Common myeloid progenitor, CD34-positive (primary cell): ENCODE measurements around the gene CADPS.
A peak's percentile ranks its signal among the peaks of the same experiment; 100 is the strongest.

Source experiments
- CTCF ChIA-PET: fragments of 350-600 bp; sonication (Branson Sonifier 250); formaldehyde crosslinking; loops from one replicate; lab custom pipeline; 2021; ENCODE audit warnings: antibody characterized with exemption; lab: Charles Lee
- POLR2A ChIA-PET: fragments of 350-600 bp; sonication (Branson Sonifier 250); formaldehyde crosslinking; loops from one replicate; lab custom pipeline; 2021; ENCODE audit warnings: antibody characterized with exemption; lab: Charles Lee
- DNase-seq, 3 donors: peaks; one replicate each; pipeline versions ENCODE4 v3.0.0 to v3.0.0-alpha.2; 2013
- H3K27ac ChIP-seq, 2 experiments: 1 replicate in 1 of 2; 2 replicates in 1 of 2; pipeline ENCODE4 v1.7.0; 2013; ENCODE audit warnings: inconsistent platforms in 2 of 2, low read length in 2 of 2, mild to moderate bottlenecking in 2 of 2, low read depth in 1 of 2, moderate library complexity in 1 of 2; ENCODE audit not compliant: severe bottlenecking in 2 of 2, insufficient read depth in 1 of 2, poor library complexity in 1 of 2
- H3K27me3 ChIP-seq, 5 experiments: replicated peaks in 2 of 5; 1 replicate in 3 of 5; 2 replicates in 2 of 5; pipeline versions ENCODE4 v1.6.1 to v1.7.0; 2013; ENCODE audit warnings: low read length in 4 of 5, mild to moderate bottlenecking in 2 of 5, moderate library complexity in 2 of 5, inconsistent platforms in 1 of 5; ENCODE audit not compliant: insufficient read depth in 5 of 5, control insufficient read depth in 4 of 5
- H3K36me3 ChIP-seq, 4 experiments: 1 replicate in 2 of 4; 2 replicates in 2 of 4; pipeline versions ENCODE4 v1.6.1 to v1.7.0; 2013; ENCODE audit warnings: low read length in 3 of 4, control low read depth in 1 of 4, mild to moderate bottlenecking in 1 of 4; ENCODE audit not compliant: control insufficient read depth in 4 of 4, insufficient read depth in 4 of 4
- H3K4me1 ChIP-seq, 4 experiments: 1 replicate in 3 of 4; 2 replicates in 1 of 4; pipeline versions ENCODE4 v1.6.1 to v1.7.1; 2013; ENCODE audit warnings: low read length in 3 of 4, mild to moderate bottlenecking in 3 of 4, control low read depth in 1 of 4, inconsistent platforms in 1 of 4, moderate library complexity in 1 of 4; ENCODE audit not compliant: control insufficient read depth in 4 of 4, insufficient read depth in 4 of 4; ENCODE audit errors: control extremely low read depth in 1 of 4
- H3K4me3 ChIP-seq, 7 experiments: 1 replicate in 4 of 7; 2 replicates in 3 of 7; pipeline versions ENCODE4 v1.5.1 to v1.7.0; 2013; ENCODE audit warnings: mild to moderate bottlenecking in 7 of 7, low read length in 6 of 7, moderate library complexity in 6 of 7, inconsistent platforms in 2 of 7, low read depth in 2 of 7, control low read depth in 1 of 7; ENCODE audit not compliant: insufficient read depth in 4 of 7, control insufficient read depth in 1 of 7; ENCODE audit errors: extremely low read depth in 1 of 7
- H3K9me3 ChIP-seq, 5 experiments: 1 replicate in 4 of 5; 2 replicates in 1 of 5; pipeline versions ENCODE4 v1.6.1 to v1.7.1; 2013; ENCODE audit warnings: low read length in 4 of 5, mild to moderate bottlenecking in 2 of 5, inconsistent platforms in 1 of 5, low read depth in 1 of 5, moderate library complexity in 1 of 5; ENCODE audit not compliant: control insufficient read depth in 4 of 5, insufficient read depth in 2 of 5; ENCODE audit errors: control extremely low read depth in 1 of 5
- WGBS: methylation state at CpG from one replicate; pipeline ENCODE4 v1.1.5; 2013; ENCODE audit not compliant: insufficient coverage; 5-methylcytosine and 5-hydroxymethylcytosine counted together

CADPS gene

DNA sequence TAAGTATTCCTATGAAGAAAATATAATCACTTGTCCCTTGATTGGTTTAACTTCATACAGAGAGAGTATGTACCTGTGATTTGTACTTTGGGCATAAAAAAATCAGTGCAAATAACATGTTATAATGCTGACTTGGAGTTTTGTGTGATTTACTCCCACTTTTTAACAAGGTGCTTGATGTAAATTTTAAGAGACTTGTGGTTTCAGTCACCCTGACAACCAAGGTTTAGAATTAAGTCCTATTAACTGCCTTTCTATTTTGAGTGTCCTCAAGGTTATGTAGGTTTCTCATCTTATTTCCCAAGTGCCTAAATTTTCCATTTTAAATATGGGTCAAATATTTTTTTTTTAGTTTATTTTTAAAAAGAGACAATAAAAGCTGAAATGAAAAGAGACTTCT is 244.6 kb downstream of the CADPS start:
- peaks cover 0 to 31% (median 16%) of the 10 kb centered on the region in 5 experiments for H3K27me3 ChIP-seq
- no peaks in the 10 kb centered on the region for H3K9me3 ChIP-seq
- POLR2A ChIA-PET = no interaction called here
- no peaks in the 10 kb centered on the region for H3K4me1 ChIP-seq
- no peak for DNase-seq
- CTCF ChIA-PET = no interaction called here
- no peak overlapping the region for H3K4me3 ChIP-seq
- no peaks in the 10 kb centered on the region for H3K36me3 ChIP-seq
- no peak overlapping the region for H3K27ac ChIP-seq

DNA sequence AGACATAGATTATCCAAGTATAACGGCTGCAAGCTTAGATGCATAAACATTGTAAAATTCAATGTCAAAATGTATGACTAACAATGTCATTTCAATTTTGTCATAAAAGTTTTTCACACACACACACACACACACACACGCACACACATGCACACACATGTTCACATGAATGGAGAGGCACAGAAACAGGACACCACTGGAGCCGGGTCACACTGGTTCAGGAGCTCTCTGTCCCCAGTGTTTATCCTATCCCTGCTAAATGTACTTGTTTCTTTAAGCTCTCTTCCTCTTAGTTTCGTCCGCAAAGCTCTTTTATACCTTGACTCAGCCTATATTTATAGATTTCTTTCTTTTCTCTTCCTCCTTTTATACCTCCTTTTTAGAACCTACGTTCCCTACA is 249.9 kb downstream of the CADPS start:
- Histone ChIP-seq H3K4me3 (no peak overlapping the region), H3K9me3 (no peaks in the 10 kb centered on the region), H3K27ac (no peak overlapping the region), H3K4me1 (no peaks in the 10 kb centered on the region), H3K27me3 (peaks cover 0 to 22% (median 8%) of the 10 kb centered on the region in 5 experiments), H3K36me3 (no peaks in the 10 kb centered on the region)
- CTCF ChIA-PET = interaction anchor here (0.6 to 1.8 kb wide), 5 partner anchors 11 to 1192 kb away, joined by 3 to 6 read pairs (median 3); no protein-coding TSS in a partner anchor
- WGBS = 39% methylated on average over 5 of the region's 6 CpGs
- POLR2A ChIA-PET = no interaction called here
- DNase-seq = no peak

DNA sequence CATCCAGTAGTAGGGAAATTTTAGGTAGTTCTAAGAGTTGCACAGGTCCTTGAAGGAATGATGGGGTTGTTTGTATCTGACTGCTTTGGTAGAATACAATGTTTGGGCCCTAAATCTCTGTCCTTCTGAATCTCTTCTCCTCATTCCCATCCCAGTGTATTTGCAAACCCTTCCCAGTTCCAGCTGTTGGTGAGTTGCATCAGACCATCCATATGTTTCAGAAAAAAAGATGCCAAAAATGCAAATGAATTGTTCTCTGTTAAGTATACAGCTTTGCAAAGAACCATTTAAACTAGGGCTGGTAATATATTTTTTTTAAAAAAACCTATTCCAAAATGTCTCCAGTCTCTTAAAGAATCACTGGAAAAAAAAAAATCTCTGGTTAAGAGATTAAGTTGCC is 251.0 kb downstream of the CADPS start:
- ChIA-PET CTCF (interaction anchor here (1.3 to 1.8 kb wide), 2 partner anchors 12 to 571 kb away, joined by 3 to 6 read pairs; no protein-coding TSS in a partner anchor), POLR2A (no interaction called here)
- DNase-seq = no peak
- Histone ChIP-seq H3K36me3 (no peaks in the 10 kb centered on the region), H3K9me3 (no peaks in the 10 kb centered on the region), H3K27me3 (peaks cover 0 to 22% (median 8%) of the 10 kb centered on the region in 5 experiments), H3K4me3 (no peak overlapping the region), H3K27ac (no peak overlapping the region), H3K4me1 (no peaks in the 10 kb centered on the region)

DNA sequence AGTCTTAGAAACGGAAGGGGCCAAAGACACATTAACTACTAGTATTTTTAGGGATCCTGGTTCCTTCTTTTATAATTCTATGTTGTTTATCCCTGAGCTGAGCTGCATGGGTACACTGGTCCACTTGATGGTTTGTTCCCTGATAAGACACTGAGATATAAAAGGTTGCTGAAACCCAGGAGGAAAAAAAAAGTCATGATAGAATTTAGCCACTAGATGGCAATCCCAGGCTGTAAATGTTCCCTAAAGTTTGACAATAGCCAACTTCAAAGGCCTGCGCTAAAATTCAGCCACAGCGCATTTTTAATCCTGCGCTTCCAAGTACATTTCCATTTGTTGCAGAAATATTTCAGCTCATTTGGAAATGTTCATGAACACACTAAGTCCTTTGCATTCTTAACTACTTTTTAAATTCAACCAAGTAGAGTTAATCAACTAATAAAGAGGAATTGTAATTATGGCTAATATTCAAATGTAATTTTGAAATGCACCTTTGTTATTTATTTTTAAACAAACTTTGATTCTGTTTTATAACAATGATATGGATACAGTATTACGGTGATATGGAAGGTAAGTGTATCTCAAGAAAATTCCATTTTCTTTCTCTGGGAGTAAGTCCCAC is 252.6 kb downstream of the CADPS start:
- H3K36me3 ChIP-seq = no peaks in the 10 kb centered on the region
- no peaks in the 10 kb centered on the region for H3K9me3 ChIP-seq
- POLR2A ChIA-PET = no interaction called here
- H3K27ac ChIP-seq = no peak overlapping the region
- DNase-seq = peak; percentile 51 to 64 (median 58)
- peaks cover 3 to 17% (median 10%) of the 10 kb centered on the region in 5 experiments for H3K27me3 ChIP-seq
- H3K4me1 ChIP-seq = no peaks in the 10 kb centered on the region
- 75% methylated on average over 4 of the region's 5 CpGs for WGBS
- no peak overlapping the region for H3K4me3 ChIP-seq
- CTCF ChIA-PET = interaction anchor here (0.7 to 2.3 kb wide), 10 partner anchors 14 to 607 kb away, joined by 3 to 5 read pairs (median 3); no protein-coding TSS in a partner anchor

DNA sequence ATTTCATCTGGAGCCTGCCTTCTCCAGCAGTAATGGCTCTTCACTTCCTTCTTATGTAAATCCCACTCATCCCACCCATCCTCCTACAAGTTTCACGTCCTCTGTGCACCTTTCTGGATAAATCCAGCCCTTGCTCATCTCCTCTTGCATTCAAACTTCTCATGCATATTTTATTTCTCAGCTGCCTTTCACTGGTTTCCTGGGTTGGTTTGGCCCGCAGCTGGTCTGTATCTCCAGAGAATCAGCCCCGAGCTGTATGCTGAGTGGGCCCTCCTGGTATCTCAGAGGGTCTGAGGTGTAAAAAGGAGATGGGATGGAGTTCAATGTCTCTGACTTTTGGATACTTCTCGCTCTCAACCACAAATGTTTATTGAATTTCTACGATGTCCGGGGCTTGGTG is 253.3 kb downstream of the CADPS start:
- ChIA-PET CTCF (interaction anchor here (1.1 to 2.3 kb wide), 7 partner anchors 13 to 608 kb away, joined by 3 to 5 read pairs (median 4); no protein-coding TSS in a partner anchor), POLR2A (no interaction called here)
- Histone ChIP-seq H3K27ac (no peak overlapping the region), H3K36me3 (no peaks in the 10 kb centered on the region), H3K9me3 (no peaks in the 10 kb centered on the region), H3K4me3 (no peak overlapping the region), H3K27me3 (peaks cover 3 to 19% (median 13%) of the 10 kb centered on the region in 5 experiments), H3K4me1 (no peaks in the 10 kb centered on the region)
- WGBS = 91% methylated on average over 5 of the region's 6 CpGs
- DNase-seq = no peak

DNA sequence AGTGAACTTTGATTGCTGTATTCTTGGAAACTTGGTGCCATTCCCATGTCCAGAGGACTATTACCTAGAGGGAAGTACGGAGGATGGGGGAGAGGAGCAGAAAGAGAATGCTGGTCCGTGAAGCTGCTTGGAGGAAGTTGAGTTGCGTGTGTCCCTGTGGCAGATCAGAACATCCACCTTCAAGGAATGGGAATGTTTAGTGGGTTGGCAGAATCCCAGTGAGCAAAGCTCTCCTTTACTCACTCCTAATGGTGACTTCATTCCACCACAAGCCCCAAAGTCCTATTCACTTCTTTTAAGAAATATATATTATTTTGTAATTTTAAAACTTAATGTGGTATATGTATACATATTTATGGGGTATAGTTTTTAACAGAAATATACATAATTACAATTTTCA is 254.0 kb downstream of the CADPS start:
- H3K9me3 ChIP-seq = no peaks in the 10 kb centered on the region
- no peak for DNase-seq
- peaks cover 3 to 22% (median 9%) of the 10 kb centered on the region in 5 experiments for H3K27me3 ChIP-seq
- no peak overlapping the region for H3K27ac ChIP-seq
- H3K4me3 ChIP-seq = no peak overlapping the region
- ChIA-PET CTCF (interaction anchor here (2.3 kb wide), 1 partner anchor 574 kb away, joined by 5 read pairs; no protein-coding TSS in a partner anchor), POLR2A (no interaction called here)
- no peaks in the 10 kb centered on the region for H3K4me1 ChIP-seq
- 62% methylated on average over 2 of the region's 3 CpGs for WGBS
- H3K36me3 ChIP-seq = no peaks in the 10 kb centered on the region

DNA sequence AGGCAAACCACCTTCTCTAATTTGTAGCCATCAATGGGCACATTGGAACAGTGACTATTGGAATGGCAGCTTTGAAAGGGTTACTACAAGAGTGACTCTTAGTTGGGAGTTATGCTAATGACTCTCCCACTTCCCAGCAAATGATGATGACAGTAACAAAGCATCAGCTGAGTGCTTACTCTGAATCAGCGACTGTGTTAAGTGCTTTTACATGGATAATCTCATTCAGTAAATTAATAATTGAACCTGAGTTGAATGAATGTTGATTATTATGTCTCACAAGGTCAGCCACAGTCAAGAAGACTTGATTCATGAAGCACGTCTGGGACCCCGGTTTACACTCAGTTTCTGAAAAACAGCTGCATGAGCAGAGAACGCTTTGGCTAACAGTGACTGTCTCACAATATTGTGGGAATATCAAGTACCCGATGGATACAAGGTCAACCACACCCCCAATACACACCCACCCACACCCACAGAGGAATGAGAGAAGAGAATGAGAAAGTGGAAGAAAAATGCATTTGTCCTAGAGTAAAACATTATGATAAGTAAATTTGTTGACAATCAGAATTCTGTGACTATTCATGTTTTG is 259.9 kb downstream of the CADPS start:
- Histone ChIP-seq H3K9me3 (no peaks in the 10 kb centered on the region), H3K27me3 (peaks cover 2 to 13% (median 3%) of the 10 kb centered on the region in 5 experiments), H3K36me3 (no peaks in the 10 kb centered on the region), H3K4me3 (no peak overlapping the region), H3K4me1 (no peaks in the 10 kb centered on the region), H3K27ac (no peak overlapping the region)
- ChIA-PET POLR2A (no interaction called here), CTCF (interaction anchor here (1.4 kb wide), 1 partner anchor 10 kb away, joined by 3 read pairs; no protein-coding TSS in a partner anchor)
- no peak for DNase-seq
- WGBS = 14% methylated on average over 1 of the region's 5 CpGs
